Parathyroid adenoma (tissue), 2 donors: ENCODE data around the gene RNASE1.
"Not testable (repeated sequence)": the region's sequence is repeated elsewhere in the genome, so short reads cannot be mapped to it uniquely, and the experiment has no call there.

Source experiments
- H2AFZ ChIP-seq: fragments of 300-600 bp; sonication (generic); one replicate; pipeline ENCODE4 v1.7.0; 2017; ENCODE audit warnings: antibody characterized with exemption, mild to moderate bottlenecking
- H3K27ac ChIP-seq: fragments of 300-600 bp; sonication (generic); one replicate; pipeline ENCODE4 v1.7.0; 2017
- H3K27me3 ChIP-seq: fragments of 300-600 bp; sonication (generic); one replicate; pipeline ENCODE4 v1.7.0; 2017; ENCODE audit warnings: low read length; ENCODE audit not compliant: control insufficient read depth, insufficient read depth
- H3K36me3 ChIP-seq: fragments of 300-600 bp; sonication (generic); one replicate; pipeline ENCODE4 v1.7.0; 2017; ENCODE audit warnings: low read length; ENCODE audit not compliant: control insufficient read depth, insufficient read depth
- H3K4me1 ChIP-seq: fragments of 300-600 bp; sonication (generic); one replicate; pipeline ENCODE4 v1.7.0; 2017; ENCODE audit warnings: control low read depth
- H3K4me2 ChIP-seq: fragments of 300-600 bp; sonication (generic); one replicate; pipeline ENCODE4 v1.7.0; 2017; ENCODE audit warnings: low read length
- H3K4me3 ChIP-seq: fragments of 300-600 bp; sonication (generic); one replicate; pipeline ENCODE4 v1.7.0; 2017; ENCODE audit warnings: low read depth, low read length
- H3K79me2 ChIP-seq: fragments of 300-600 bp; sonication (generic); one replicate; pipeline ENCODE4 v1.7.0; 2017; ENCODE audit warnings: control low read depth
- H3K9ac ChIP-seq: fragments of 300-600 bp; sonication (generic); one replicate; pipeline ENCODE4 v1.7.0; 2017; ENCODE audit warnings: mild to moderate bottlenecking
- H3K9me3 ChIP-seq: fragments of 300-600 bp; sonication (generic); one replicate; pipeline ENCODE4 v1.7.0; 2017; ENCODE audit warnings: low read length; ENCODE audit not compliant: control insufficient read depth
- CTCF ChIP-seq: fragments of 300-600 bp; sonication (generic); IDR thresholded peaks from one replicate; pipeline ENCODE4 v1.7.0; 2017; ENCODE audit warnings: antibody characterized with exemption, mild to moderate bottlenecking
- donor health status: primary hyperparathyroidism.

RNASE1 gene

GRCh38 chr14:20818861-20819260, 16.2 kb upstream of the RNASE1 start:
- Histone ChIP-seq H3K4me1 (no peaks in the 10 kb centered on the region), H3K9me3 (no peaks in the 10 kb centered on the region), H3K27ac (no peak overlapping the region), H3K27me3 (no peaks in the 10 kb centered on the region), H2AFZ (no peak overlapping the region), H3K4me2 (no peak overlapping the region), H3K79me2 (no peaks in the 10 kb centered on the region), H3K9ac (no peak overlapping the region), H3K4me3 (no peak overlapping the region), H3K36me3 (no peaks in the 10 kb centered on the region)
- no peak for TF ChIP-seq CTCF

- H3K9ac ChIP-seq = not testable (repeated sequence)
Measured at GRCh38 chr14:20815946-20816345, 13.3 kb upstream of the RNASE1 start.

GRCh38 chr14:20811986-20812975, 9.6 kb upstream of the RNASE1 start:
- Histone ChIP-seq H3K4me1 (no peaks in the 10 kb centered on the region), H3K9me3 (no peaks in the 10 kb centered on the region), H3K4me2 (no peak overlapping the region), H3K9ac (no peak overlapping the region), H3K79me2 (no peaks in the 10 kb centered on the region), H3K27me3 (no peaks in the 10 kb centered on the region), H2AFZ (no peak overlapping the region), H3K27ac (no peak overlapping the region), H3K4me3 (no peak overlapping the region), H3K36me3 (no peaks in the 10 kb centered on the region)
- TF ChIP-seq CTCF = no peak

More at GRCh38 chr14:20815946-20816345, 13.3 kb upstream of the RNASE1 start:
- H2AFZ ChIP-seq, H3K4me1 ChIP-seq, H3K36me3 ChIP-seq, H3K4me2 ChIP-seq, H3K9me3 ChIP-seq, H3K79me2 ChIP-seq, H3K4me3 ChIP-seq, H3K27ac ChIP-seq, H3K27me3 ChIP-seq: not testable (repeated sequence)

- H2AFZ ChIP-seq = no peak overlapping the region
- H3K4me3 ChIP-seq = no peak overlapping the region
- no peaks in the 10 kb centered on the region for H3K4me1 ChIP-seq
- no peak for TF ChIP-seq CTCF
- no peaks in the 10 kb centered on the region for H3K79me2 ChIP-seq
- H3K9me3 ChIP-seq = no peaks in the 10 kb centered on the region
- H3K4me2 ChIP-seq = no peak overlapping the region
- H3K9ac ChIP-seq = no peak overlapping the region
- no peaks in the 10 kb centered on the region for H3K36me3 ChIP-seq
- no peaks in the 10 kb centered on the region for H3K27me3 ChIP-seq
- H3K27ac ChIP-seq = no peak overlapping the region
Measured at GRCh38 chr14:20809917-20810316, 7.3 kb upstream of the RNASE1 start.

GRCh38 chr14:20808162-20808483, 5.5 kb upstream of the RNASE1 start:
- H3K36me3 ChIP-seq = no peaks in the 10 kb centered on the region
- H3K9me3 ChIP-seq = no peaks in the 10 kb centered on the region
- H3K4me1 ChIP-seq = no peaks in the 10 kb centered on the region
- H2AFZ ChIP-seq = no peak overlapping the region
- H3K4me2 ChIP-seq = no peak overlapping the region
- no peaks in the 10 kb centered on the region for H3K27me3 ChIP-seq
- no peak overlapping the region for H3K4me3 ChIP-seq
- H3K79me2 ChIP-seq = no peaks in the 10 kb centered on the region
- no peak overlapping the region for H3K9ac ChIP-seq
- H3K27ac ChIP-seq = no peak overlapping the region
- TF ChIP-seq CTCF = no peak
